Gastrocnemius medialis (tissue), 4 donors: ENCODE measurements around the gene AP3S2.

Source experiments
- CTCF ChIP-seq, 5 experiments: fragments of 450-650 bp in 3 of 5; fragments of 200-600 bp in 2 of 5; sonication (generic) in 2 of 5; IDR thresholded peaks in 4 of 5; conservative IDR thresholded peaks in 1 of 5; 1 replicate in 4 of 5; 2 replicates in 1 of 5; pipeline ENCODE4 v1.5.1; 2016 to 2019; ENCODE audit warnings: antibody characterized with exemption in 5 of 5, mild to moderate bottlenecking in 3 of 5, moderate library complexity in 3 of 5
- POLR2A ChIP-seq, 2 donors: fragments of 450-650 bp; IDR thresholded peaks; one replicate each; pipeline ENCODE4 v1.6.1; 2017; ENCODE audit warnings: antibody characterized with exemption in 2 of 2, mild to moderate bottlenecking in 2 of 2, moderate library complexity in 2 of 2

GRCh38 chr15:89875741-89876140 lies 18.1 kb downstream of the AP3S2 start:
- no peak for TF ChIP-seq CTCF (IDR thresholded peaks at IDR 0.05 in 4 of 5, conservative IDR thresholded peaks at IDR 0.05 in 1 of 5)
- TF ChIP-seq POLR2A (IDR thresholded peaks at IDR 0.05) = no peak
